Trophoblast cell (in vitro differentiated cells and primary cell): ENCODE results near the gene GFPT1.

Experiments
- DNase-seq, 2 donors: peaks; one replicate each; pipeline ENCODE4 v3.0.0-alpha.2; 2016
- H2AFZ ChIP-seq: 2 replicates; pipeline ENCODE4 v1.6.1; 2013; ENCODE audit warnings: low read length, moderate library complexity, mild to moderate bottlenecking; ENCODE audit not compliant: insufficient read depth, poor library complexity
- H2AK5ac ChIP-seq: 2 replicates; pipeline ENCODE4 v1.6.1; 2013; ENCODE audit warnings: mild to moderate bottlenecking, low read length
- H2BK120ac ChIP-seq: 2 replicates; pipeline ENCODE4 v1.6.1; 2013; ENCODE audit warnings: low read length, mild to moderate bottlenecking, moderate library complexity; ENCODE audit not compliant: insufficient read depth, poor library complexity
- H2BK12ac ChIP-seq: 2 replicates; pipeline ENCODE4 v1.6.1; 2013; ENCODE audit warnings: mild to moderate bottlenecking, low read length, moderate library complexity
- H2BK5ac ChIP-seq: 2 replicates; pipeline ENCODE4 v1.6.1; 2013; ENCODE audit warnings: low read length, low read depth, moderate library complexity, mild to moderate bottlenecking; ENCODE audit not compliant: poor library complexity
- H3K14ac ChIP-seq: 2 replicates; pipeline ENCODE4 v1.6.1; 2013; ENCODE audit warnings: mild to moderate bottlenecking, low read length
- H3K18ac ChIP-seq: 2 replicates; pipeline ENCODE4 v1.6.1; 2013; ENCODE audit warnings: mild to moderate bottlenecking, low read length
- H3K23ac ChIP-seq: 2 replicates; pipeline ENCODE4 v1.6.1; 2013; ENCODE audit warnings: low read length
- H3K27ac ChIP-seq: 2 replicates; pipeline ENCODE4 v1.5.1; 2013; ENCODE audit warnings: low read depth, mild to moderate bottlenecking, inconsistent platforms, low read length, moderate library complexity
- H3K27me3 ChIP-seq: 2 replicates; pipeline ENCODE4 v1.6.1; 2013; ENCODE audit warnings: inconsistent platforms, mild to moderate bottlenecking, low read length, moderate library complexity; ENCODE audit not compliant: insufficient read depth
- H3K36me3 ChIP-seq, 2 experiments: 1 replicate in 1 of 2; 2 replicates in 1 of 2; pipeline ENCODE4 v1.6.1; 2013; ENCODE audit warnings: low read length in 2 of 2, mild to moderate bottlenecking in 2 of 2, moderate library complexity in 1 of 2; ENCODE audit not compliant: insufficient read depth in 2 of 2, control insufficient read depth in 1 of 2
- H3K4ac ChIP-seq: 2 replicates; pipeline ENCODE4 v1.6.1; 2013; ENCODE audit warnings: low read depth, mild to moderate bottlenecking, low read length, moderate library complexity
- H3K4me1 ChIP-seq, 2 experiments: 1 replicate in 1 of 2; 2 replicates in 1 of 2; pipeline ENCODE4 v1.6.1; 2013; ENCODE audit warnings: low read length in 2 of 2, mild to moderate bottlenecking in 2 of 2, moderate library complexity in 1 of 2; ENCODE audit not compliant: insufficient read depth in 2 of 2, control insufficient read depth in 1 of 2
- H3K4me2 ChIP-seq: 2 replicates; pipeline ENCODE4 v1.6.1; 2013; ENCODE audit warnings: inconsistent platforms, mild to moderate bottlenecking, low read length, moderate library complexity
- H3K4me3 ChIP-seq: 2 replicates; pipeline ENCODE4 v1.5.1; 2013; ENCODE audit warnings: mild to moderate bottlenecking, low read depth, low read length, inconsistent platforms
- H3K79me1 ChIP-seq: one replicate; pipeline ENCODE4 v1.6.1; 2013; ENCODE audit warnings: low read length
- H3K79me2 ChIP-seq: 2 replicates; pipeline ENCODE4 v1.6.1; 2013; ENCODE audit warnings: low read length, mild to moderate bottlenecking; ENCODE audit not compliant: control insufficient read depth, insufficient read depth, poor library complexity
- H3K9ac ChIP-seq: 2 replicates; pipeline ENCODE4 v1.6.1; 2013; ENCODE audit warnings: mild to moderate bottlenecking, low read length
- H3K9me3 ChIP-seq: 2 replicates; pipeline ENCODE4 v1.6.1; 2013; ENCODE audit warnings: low read depth, mild to moderate bottlenecking, control low read depth, inconsistent platforms, low read length; ENCODE audit not compliant: insufficient read depth
- H4K12ac ChIP-seq: 2 replicates; pipeline ENCODE4 v1.6.1; 2013; ENCODE audit warnings: low read depth, mild to moderate bottlenecking, low read length, moderate library complexity
- H4K8ac ChIP-seq: 2 replicates; pipeline ENCODE4 v1.6.1; 2013; ENCODE audit warnings: low read depth, mild to moderate bottlenecking, low read length, moderate library complexity
- H4K91ac ChIP-seq: one replicate; pipeline ENCODE4 v1.6.1; 2013; ENCODE audit warnings: low read depth, mild to moderate bottlenecking, low read length, moderate library complexity
- WGBS: extraction: QIAGEN DNeasy Blood & Tissue Kit; methylation state at CpG from one replicate; pipeline ENCODE4 v1.1.7; 2013; ENCODE audit warnings: missing lambda C conversion rate; ENCODE audit not compliant: insufficient read length, insufficient coverage; ENCODE audit errors: extremely low coverage; 5-methylcytosine and 5-hydroxymethylcytosine counted together

GFPT1 gene

GRCh38 chr2:69308338-69308737, 78.7 kb downstream of the GFPT1 start:
- DNase-seq, result no peak

GRCh38 chr2:69307579-69308064, 79.4 kb downstream of the GFPT1 start:
- peaks cover 3 to 17% of the 10 kb centered on the region in 2 experiments for H3K4me1 ChIP-seq
- H2AFZ ChIP-seq, result no peak overlapping the region
- H4K91ac ChIP-seq, result no peak overlapping the region
- peaks cover 5% of the 10 kb centered on the region for H3K79me1 ChIP-seq
- no peak overlapping the region for H3K4me3 ChIP-seq
- no peak overlapping the region for H3K23ac ChIP-seq
- H3K4me2 ChIP-seq, result peak overlapping the region; percentile 81
- DNase-seq, result no peak
- H3K4ac ChIP-seq, result no peak overlapping the region
- H3K14ac ChIP-seq, result no peak overlapping the region
- no peak overlapping the region for H2AK5ac ChIP-seq
- no CpG with 5 or more reads among the region's 17 CpGs for WGBS
- peaks cover 2% of the 10 kb centered on the region for H3K79me2 ChIP-seq
- no peak overlapping the region for H3K18ac ChIP-seq
- H3K9ac ChIP-seq, result no peak overlapping the region
- H4K8ac ChIP-seq, result no peak overlapping the region
- no peak overlapping the region for H3K27ac ChIP-seq
- peaks cover 8% of the 10 kb centered on the region for H3K9me3 ChIP-seq
- H3K36me3 ChIP-seq, result peaks cover 0 to 3% of the 10 kb centered on the region in 2 experiments
- H3K27me3 ChIP-seq, result no peaks in the 10 kb centered on the region
- H2BK5ac ChIP-seq, result no peak overlapping the region
- H2BK120ac ChIP-seq, result no peak overlapping the region
- no peak overlapping the region for H2BK12ac ChIP-seq
- H4K12ac ChIP-seq, result no peak overlapping the region

More at GRCh38 chr2:69308338-69308737, 78.7 kb downstream of the GFPT1 start:
- Histone ChIP-seq H4K91ac (no peak overlapping the region), H3K4me1 (peaks cover 3 to 17% of the 10 kb centered on the region in 2 experiments), H4K12ac (no peak overlapping the region), H3K4ac (no peak overlapping the region), H2BK12ac (no peak overlapping the region), H3K4me3 (no peak overlapping the region), H4K8ac (no peak overlapping the region), H2BK120ac (no peak overlapping the region), H3K9me3 (peaks cover 9% of the 10 kb centered on the region), H2AK5ac (no peak overlapping the region), H3K4me2 (no peak overlapping the region), H3K14ac (no peak overlapping the region), H3K79me2 (peaks cover 2% of the 10 kb centered on the region), H2BK5ac (no peak overlapping the region), H3K36me3 (peaks cover 2 to 3% of the 10 kb centered on the region in 2 experiments), H3K27me3 (no peaks in the 10 kb centered on the region), H3K23ac (no peak overlapping the region), H2AFZ (no peak overlapping the region), H3K18ac (no peak overlapping the region), H3K79me1 (peaks cover 5% of the 10 kb centered on the region), H3K9ac (no peak overlapping the region), H3K27ac (no peak overlapping the region)
- WGBS, result no CpG with 5 or more reads among the region's 8 CpGs

- H3K18ac ChIP-seq, result peak overlapping the region; percentile 9
- H2AK5ac ChIP-seq, result no peak overlapping the region
- H3K36me3 ChIP-seq, result peaks cover 0 to 3% of the 10 kb centered on the region in 2 experiments
- peak overlapping the region; percentile 40 for H3K4ac ChIP-seq
- peak overlapping the region; percentile 67 for H3K4me3 ChIP-seq
- peak overlapping the region; percentile 51 for H2BK12ac ChIP-seq
- H3K79me2 ChIP-seq, result peaks cover 2% of the 10 kb centered on the region
- H2AFZ ChIP-seq, result peak overlapping the region; percentile 47
- DNase-seq, result peak; percentile 52 to 75
- peak overlapping the region; percentile 0 for H2BK120ac ChIP-seq
- H3K79me1 ChIP-seq, result peaks cover 5% of the 10 kb centered on the region
- peak overlapping the region; percentile 81 for H3K4me2 ChIP-seq
- H3K27me3 ChIP-seq, result no peaks in the 10 kb centered on the region
- peak overlapping the region; percentile 4 for H2BK5ac ChIP-seq
- no peak overlapping the region for H3K27ac ChIP-seq
- H4K91ac ChIP-seq, result peak overlapping the region; percentile 41
- peaks cover 3 to 17% of the 10 kb centered on the region in 2 experiments for H3K4me1 ChIP-seq
- peak overlapping the region; percentile 33 for H3K14ac ChIP-seq
- no peak overlapping the region for H3K23ac ChIP-seq
- H3K9me3 ChIP-seq, result peaks cover 8% of the 10 kb centered on the region
- H4K12ac ChIP-seq, result peak overlapping the region; percentile 52
- H3K9ac ChIP-seq, result peak overlapping the region; percentile 13
- peak overlapping the region; percentile 73 for H4K8ac ChIP-seq
- whole genome bisulfite sequencing, result no CpG with 5 or more reads among the region's 61 CpGs
Observed at GRCh38 chr2:69306822-69307578, 80.0 kb downstream of the GFPT1 start.

GRCh38 chr2:69306393-69306821, 80.6 kb downstream of the GFPT1 start:
- H2BK5ac ChIP-seq, result peak overlapping the region; percentile 4
- peak overlapping the region; percentile 33 for H3K14ac ChIP-seq
- H3K27me3 ChIP-seq, result no peaks in the 10 kb centered on the region
- peaks cover 0 to 3% of the 10 kb centered on the region in 2 experiments for H3K36me3 ChIP-seq
- no peak overlapping the region for H3K23ac ChIP-seq
- H3K4me1 ChIP-seq, result peaks cover 3 to 17% of the 10 kb centered on the region in 2 experiments
- H3K4ac ChIP-seq, result no peak overlapping the region
- peak overlapping the region; percentile 9 for H3K18ac ChIP-seq
- H2AK5ac ChIP-seq, result no peak overlapping the region
- H3K4me3 ChIP-seq, result peak overlapping the region; percentile 67
- peak overlapping the region; percentile 70 for H4K8ac ChIP-seq
- H3K79me2 ChIP-seq, result peaks cover 2% of the 10 kb centered on the region
- H4K91ac ChIP-seq, result peak overlapping the region; percentile 41
- peaks cover 5% of the 10 kb centered on the region for H3K79me1 ChIP-seq
- peak overlapping the region; percentile 81 for H3K4me2 ChIP-seq
- H2BK120ac ChIP-seq, result no peak overlapping the region
- H3K9ac ChIP-seq, result no peak overlapping the region
- no peak overlapping the region for H2BK12ac ChIP-seq
- no peak for DNase-seq
- peak overlapping the region; percentile 52 for H4K12ac ChIP-seq
- WGBS, result no CpG with 5 or more reads among the region's 31 CpGs
- peak overlapping the region; percentile 47 for H2AFZ ChIP-seq
- no peak overlapping the region for H3K27ac ChIP-seq
- H3K9me3 ChIP-seq, result peaks cover 8% of the 10 kb centered on the region
